PFSK-1 (cell line): ENCODE results near the gene FYB1.

ENCODE experiments used
- FOXP2 ChIP-seq: optimal IDR thresholded peaks from 2 replicates; pipeline ENCODE3; 2011; ENCODE audit warnings: borderline replicate concordance, control low read depth, inconsistent platforms; ENCODE audit not compliant: insufficient read depth; ENCODE audit errors: extremely low read length, extremely low read depth
- POLR2AphosphoS5 ChIP-seq: IDR thresholded peaks from 2 replicates; pipeline ENCODE4 v1.6.1; 2012; ENCODE audit warnings: low read depth, mild to moderate bottlenecking, control low read depth, low read length, moderate library complexity
- REST ChIP-seq, 2 experiments: IDR thresholded peaks; 2 replicates each; pipeline versions ENCODE4 v1.6.1 to v1.8.0; 2011 to 2012; ENCODE audit warnings: low read depth in 2 of 2, low read length in 2 of 2, control low read depth in 1 of 2, inconsistent platforms in 1 of 2, mild to moderate bottlenecking in 1 of 2, moderate library complexity in 1 of 2; ENCODE audit not compliant: insufficient read depth in 1 of 2
- SIN3A ChIP-seq: IDR thresholded peaks from 2 replicates; pipeline ENCODE4 v1.6.1; 2012; ENCODE audit warnings: mild to moderate bottlenecking, low read length, moderate library complexity, borderline replicate concordance; ENCODE audit not compliant: insufficient read depth
- TAF1 ChIP-seq: IDR thresholded peaks from 2 replicates; pipeline ENCODE4 v1.6.1; 2012; ENCODE audit warnings: low read length, control low read depth, borderline replicate concordance; ENCODE audit not compliant: insufficient read depth

FYB1 gene

GRCh38 chr5:39119404-39120051 lies 99.8 kb downstream of the FYB1 start:
- TF ChIP-seq REST (IDR thresholded peaks at IDR 0.05; ENCODE audit: insufficient read depth in 1 of 2, low read depth in 2 of 2, low read length in 2 of 2) (no peak), POLR2AphosphoS5 (no peak), FOXP2 (no peak), TAF1 (no peak), SIN3A (no peak)

GRCh38 chr5:39118638-39119037 lies 100.7 kb downstream of the FYB1 start:
- TF ChIP-seq SIN3A (no peak), POLR2AphosphoS5 (no peak), TAF1 (no peak), REST (IDR thresholded peaks at IDR 0.05; ENCODE audit: insufficient read depth in 1 of 2, low read depth in 2 of 2, low read length in 2 of 2) (no peak), FOXP2 (no peak)

- TF ChIP-seq REST (IDR thresholded peaks at IDR 0.05; ENCODE audit: insufficient read depth in 1 of 2, low read depth in 2 of 2, low read length in 2 of 2) (no peak), POLR2AphosphoS5 (no peak), TAF1 (no peak), FOXP2 (no peak), SIN3A (0 out of 2 replicates have a peak, but pooled peaks have one; percentile 10)
These were observed 102.0 kb downstream of the FYB1 start for GRCh38 chr5:39117401-39117800.

- no peak for TF ChIP-seq TAF1
These were observed 102.8 kb downstream of the FYB1 start for GRCh38 chr5:39116344-39117170.

- no peak for TF ChIP-seq REST (IDR thresholded peaks at IDR 0.05; ENCODE audit: insufficient read depth in 1 of 2, low read depth in 2 of 2, low read length in 2 of 2)
- no peak for TF ChIP-seq FOXP2
- TF ChIP-seq POLR2AphosphoS5, result no peak
- no peak for TF ChIP-seq SIN3A
- no peak for TF ChIP-seq TAF1
These were observed 103.6 kb downstream of the FYB1 start for GRCh38 chr5:39115644-39116343.
